DOHH2 (cell line): ENCODE results near the gene CDK19.

Experiments used
- H3F3A ChIP-seq: fragments of 200-600 bp; sonication (generic), shearing (Covaris generic); 2 replicates; pipeline ENCODE4 v1.6.0; 2016; ENCODE audit warnings: antibody characterized with exemption, mild to moderate bottlenecking; ENCODE audit not compliant: control insufficient read depth, insufficient read depth
- H3K27ac ChIP-seq: fragments of 200-600 bp; sonication (generic); 2 replicates; pipeline ENCODE4 v1.5.1; 2014; ENCODE audit warnings: low read depth, mild to moderate bottlenecking, low read length, moderate library complexity
- H3K27me3 ChIP-seq: fragments of 200-600 bp; sonication (generic); 2 replicates; pipeline ENCODE4 v1.6.1; 2014; ENCODE audit warnings: mild to moderate bottlenecking, low read length, mixed read lengths; ENCODE audit not compliant: control insufficient read depth
- H3K36me3 ChIP-seq: fragments of 200-600 bp; sonication (generic); 2 replicates; pipeline ENCODE4 v1.6.1; 2014; ENCODE audit warnings: mild to moderate bottlenecking, low read length, moderate library complexity, mixed read lengths; ENCODE audit not compliant: control insufficient read depth
- H3K4me1 ChIP-seq: fragments of 200-600 bp; sonication (generic); 2 replicates; pipeline ENCODE4 v1.6.1; 2014; ENCODE audit warnings: mild to moderate bottlenecking, low read length, mixed read lengths; ENCODE audit not compliant: control insufficient read depth
- H3K4me2 ChIP-seq: fragments of 200-600 bp; sonication (generic); 2 replicates; pipeline ENCODE4 v1.6.0; 2014; ENCODE audit warnings: mild to moderate bottlenecking, low read length, moderate library complexity
- H3K4me3 ChIP-seq: fragments of 200-600 bp; sonication (generic); 2 replicates; pipeline ENCODE4 v1.5.1; 2014; ENCODE audit warnings: mild to moderate bottlenecking, low read length, mixed read lengths
- H3K79me2 ChIP-seq: fragments of 200-600 bp; sonication (generic); 2 replicates; pipeline ENCODE4 v1.6.1; 2014; ENCODE audit warnings: mild to moderate bottlenecking, low read length, mixed read lengths; ENCODE audit not compliant: control insufficient read depth
- H3K9me2 ChIP-seq: fragments of 200-600 bp; sonication (generic); replicated peaks from 2 replicates; pipeline ENCODE4 v1.6.1; 2014; ENCODE audit warnings: mild to moderate bottlenecking, low read length, mixed read lengths; ENCODE audit not compliant: control insufficient read depth
- H3K9me3 ChIP-seq: fragments of 200-600 bp; sonication (generic); 2 replicates; pipeline ENCODE4 v1.6.1; 2014; ENCODE audit warnings: antibody characterized with exemption, low read length, mixed read lengths; ENCODE audit not compliant: control insufficient read depth, insufficient read depth
- H4K20me1 ChIP-seq: fragments of 200-600 bp; sonication (generic); 2 replicates; pipeline ENCODE4 v1.6.0; 2014; ENCODE audit warnings: low read depth, mild to moderate bottlenecking, antibody characterized with exemption, low read length, moderate library complexity; ENCODE audit not compliant: control insufficient read depth, insufficient read depth
- EZH2phosphoT487 ChIP-seq: fragments of 200-600 bp; sonication (generic); IDR thresholded peaks from 2 replicates; pipeline ENCODE4 v1.6.1; 2017; ENCODE audit warnings: borderline replicate concordance, mild to moderate bottlenecking, antibody characterized with exemption, low read length, moderate library complexity, mixed read lengths
- TF ChIP-seq, protein P1 (sequence below): fragments of 200-600 bp; sonication (generic); IDR thresholded peaks from one replicate; pipeline ENCODE4 v1.5.1; 2014; ENCODE audit warnings: antibody characterized with exemption, mild to moderate bottlenecking, low read depth, low read length; ENCODE audit not compliant: poor library complexity, severe bottlenecking

The CDK19 gene

GRCh38 chr6:110784610-110784979 is 30.7 kb downstream of the CDK19 start:
- Histone ChIP-seq H3K4me2 (no peak overlapping the region), H3K9me3 (peaks cover 8% of the 10 kb centered on the region; the same call in 1 of the 2 replicates), H3K4me3 (no peak overlapping the region), H3K79me2 (peaks cover 54% of the 10 kb centered on the region), H4K20me1 (0 out of 2 replicates have a peak, but pooled peaks cover 2% of the 10 kb centered on the region), H3K4me1 (peaks cover 22% of the 10 kb centered on the region), H3F3A (no peaks in the 10 kb centered on the region), H3K27me3 (no peaks in the 10 kb centered on the region), H3K36me3 (peaks cover 4% of the 10 kb centered on the region), H3K27ac (no peak overlapping the region), H3K9me2 (no peaks in the 10 kb centered on the region)
- TF ChIP-seq, protein P1, sequence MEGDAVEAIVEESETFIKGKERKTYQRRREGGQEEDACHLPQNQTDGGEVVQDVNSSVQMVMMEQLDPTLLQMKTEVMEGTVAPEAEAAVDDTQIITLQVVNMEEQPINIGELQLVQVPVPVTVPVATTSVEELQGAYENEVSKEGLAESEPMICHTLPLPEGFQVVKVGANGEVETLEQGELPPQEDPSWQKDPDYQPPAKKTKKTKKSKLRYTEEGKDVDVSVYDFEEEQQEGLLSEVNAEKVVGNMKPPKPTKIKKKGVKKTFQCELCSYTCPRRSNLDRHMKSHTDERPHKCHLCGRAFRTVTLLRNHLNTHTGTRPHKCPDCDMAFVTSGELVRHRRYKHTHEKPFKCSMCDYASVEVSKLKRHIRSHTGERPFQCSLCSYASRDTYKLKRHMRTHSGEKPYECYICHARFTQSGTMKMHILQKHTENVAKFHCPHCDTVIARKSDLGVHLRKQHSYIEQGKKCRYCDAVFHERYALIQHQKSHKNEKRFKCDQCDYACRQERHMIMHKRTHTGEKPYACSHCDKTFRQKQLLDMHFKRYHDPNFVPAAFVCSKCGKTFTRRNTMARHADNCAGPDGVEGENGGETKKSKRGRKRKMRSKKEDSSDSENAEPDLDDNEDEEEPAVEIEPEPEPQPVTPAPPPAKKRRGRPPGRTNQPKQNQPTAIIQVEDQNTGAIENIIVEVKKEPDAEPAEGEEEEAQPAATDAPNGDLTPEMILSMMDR: no peak
- no peak for TF ChIP-seq EZH2phosphoT487

- 0 out of 2 replicates have a peak, but pooled peaks cover 2% of the 10 kb centered on the region for H4K20me1 ChIP-seq
- no peak for TF ChIP-seq EZH2phosphoT487
- TF ChIP-seq, protein P1: no peak
- H3K79me2 ChIP-seq: peaks cover 62% of the 10 kb centered on the region
- H3K4me2 ChIP-seq: no peak overlapping the region
- no peaks in the 10 kb centered on the region for H3K9me3 ChIP-seq
- H3K9me2 ChIP-seq: no peaks in the 10 kb centered on the region
- no peaks in the 10 kb centered on the region for H3K27me3 ChIP-seq
- H3F3A ChIP-seq: no peaks in the 10 kb centered on the region
- H3K4me3 ChIP-seq: no peak overlapping the region
- no peak overlapping the region for H3K27ac ChIP-seq
- peaks cover 22% of the 10 kb centered on the region for H3K4me1 ChIP-seq
- no peaks in the 10 kb centered on the region; the same call in 1 of the 2 replicates for H3K36me3 ChIP-seq
Measured at GRCh38 chr6:110781522-110782214, 33.6 kb downstream of the CDK19 start.

DNA sequence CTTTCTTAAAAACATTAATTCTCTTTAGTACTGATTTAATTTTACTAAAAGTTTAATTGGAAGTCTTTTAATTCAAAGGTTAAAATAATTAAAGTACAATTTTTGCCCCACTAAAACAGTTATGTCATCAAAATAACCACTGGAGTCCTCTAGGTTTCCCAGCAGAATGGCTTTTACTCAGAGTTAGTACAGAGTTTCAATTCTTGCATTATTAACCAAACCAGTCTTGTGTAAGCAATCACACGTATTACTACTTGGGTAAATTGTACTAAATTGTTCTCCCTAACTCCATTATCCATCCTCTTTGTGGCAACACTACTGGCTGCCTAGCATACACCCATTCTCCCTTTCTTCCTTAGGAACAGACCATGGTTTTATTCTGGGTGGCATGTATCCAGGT is 36.9 kb downstream of the CDK19 start:
- Histone ChIP-seq H4K20me1 (no peaks in the 10 kb centered on the region), H3K9me3 (no peaks in the 10 kb centered on the region), H3F3A (no peaks in the 10 kb centered on the region), H3K27ac (no peak overlapping the region), H3K4me3 (no peak overlapping the region), H3K27me3 (no peaks in the 10 kb centered on the region), H3K79me2 (peaks cover 47% of the 10 kb centered on the region), H3K4me2 (no peak overlapping the region), H3K36me3 (no peaks in the 10 kb centered on the region), H3K4me1 (peaks cover 12% of the 10 kb centered on the region), H3K9me2 (no peaks in the 10 kb centered on the region)
- TF ChIP-seq, protein P1: no peak
- TF ChIP-seq EZH2phosphoT487: no peak
